Progenitor cell of endocrine pancreas (in vitro differentiated cells): ENCODE data around the gene ATF3. TPM values are rescaled to one million over a fixed set of nuclear protein-coding genes. Genes with fewer than 3 reads are reported as not detected.

ENCODE experiments used
- DNase-seq: peaks from one replicate; pipeline ENCODE4 v3.0.0; 2021; ENCODE audit warnings: low spot score; ENCODE audit not compliant: unreplicated experiment
- H3K27ac Mint-ChIP-seq: 2 replicates; pipeline ENCODE4 v1.8.0; 2021; ENCODE audit warnings: mild to moderate bottlenecking, moderate library complexity, mixed read lengths
- H3K27me3 Mint-ChIP-seq: 2 replicates; pipeline ENCODE4 v1.8.0; 2021; ENCODE audit warnings: mixed read lengths
- H3K36me3 Mint-ChIP-seq: 2 replicates; pipeline ENCODE4 v1.8.0; 2022; ENCODE audit warnings: mixed read lengths; ENCODE audit not compliant: insufficient read depth
- H3K4me1 Mint-ChIP-seq: 2 replicates; pipeline ENCODE4 v1.8.0; 2021; ENCODE audit warnings: low read depth, mixed read lengths
- H3K4me3 Mint-ChIP-seq: 2 replicates; pipeline ENCODE4 v1.8.0; 2021; ENCODE audit warnings: low read depth, mild to moderate bottlenecking, moderate library complexity, mixed read lengths
- H3K9me3 Mint-ChIP-seq: 2 replicates; pipeline ENCODE4 v1.8.0; 2021; ENCODE audit warnings: low read depth, mixed read lengths
- total RNA-seq: library from RNA; stranded (reverse); gene quantifications from 2 replicates; pipeline ENCODE4 v1.2.1, GENCODE V29; 2021
- TF ChIP-seq, protein P1 (sequence below): fragments of 200-600 bp; sonication (generic); IDR thresholded peaks from one replicate; pipeline ENCODE4 v1.5.0; 2021; ENCODE audit warnings: antibody characterized with exemption, mild to moderate bottlenecking; ENCODE audit not compliant: unreplicated experiment

The ATF3 gene
- total RNA-seq, 1 donor from 2014 or later, result 14.6 TPM

- no peaks in the 10 kb centered on the region for H3K36me3 Mint-ChIP-seq
- H3K9me3 Mint-ChIP-seq, result peaks cover 4% of the 10 kb centered on the region
- peaks cover 18% of the 10 kb centered on the region for H3K27me3 Mint-ChIP-seq
- H3K4me1 Mint-ChIP-seq, result peaks cover 11% of the 10 kb centered on the region
- H3K27ac Mint-ChIP-seq, result no peak overlapping the region
- no peak for DNase-seq
- H3K4me3 Mint-ChIP-seq, result no peak overlapping the region
- TF ChIP-seq, protein P1, sequence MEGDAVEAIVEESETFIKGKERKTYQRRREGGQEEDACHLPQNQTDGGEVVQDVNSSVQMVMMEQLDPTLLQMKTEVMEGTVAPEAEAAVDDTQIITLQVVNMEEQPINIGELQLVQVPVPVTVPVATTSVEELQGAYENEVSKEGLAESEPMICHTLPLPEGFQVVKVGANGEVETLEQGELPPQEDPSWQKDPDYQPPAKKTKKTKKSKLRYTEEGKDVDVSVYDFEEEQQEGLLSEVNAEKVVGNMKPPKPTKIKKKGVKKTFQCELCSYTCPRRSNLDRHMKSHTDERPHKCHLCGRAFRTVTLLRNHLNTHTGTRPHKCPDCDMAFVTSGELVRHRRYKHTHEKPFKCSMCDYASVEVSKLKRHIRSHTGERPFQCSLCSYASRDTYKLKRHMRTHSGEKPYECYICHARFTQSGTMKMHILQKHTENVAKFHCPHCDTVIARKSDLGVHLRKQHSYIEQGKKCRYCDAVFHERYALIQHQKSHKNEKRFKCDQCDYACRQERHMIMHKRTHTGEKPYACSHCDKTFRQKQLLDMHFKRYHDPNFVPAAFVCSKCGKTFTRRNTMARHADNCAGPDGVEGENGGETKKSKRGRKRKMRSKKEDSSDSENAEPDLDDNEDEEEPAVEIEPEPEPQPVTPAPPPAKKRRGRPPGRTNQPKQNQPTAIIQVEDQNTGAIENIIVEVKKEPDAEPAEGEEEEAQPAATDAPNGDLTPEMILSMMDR, result no peak
These were observed 43.5 kb upstream of the ATF3 start for GRCh38 chr1:212565079-212565478.

GRCh38 chr1:212565571-212566305, 42.8 kb upstream of the ATF3 start:
- no peak overlapping the region for H3K27ac Mint-ChIP-seq
- DNase-seq, result no peak
- no peak overlapping the region for H3K4me3 Mint-ChIP-seq
- H3K27me3 Mint-ChIP-seq, result peaks cover 18% of the 10 kb centered on the region
- peaks cover 4% of the 10 kb centered on the region for H3K9me3 Mint-ChIP-seq
- H3K36me3 Mint-ChIP-seq, result no peaks in the 10 kb centered on the region
- TF ChIP-seq, protein P1, result no peak
- peaks cover 11% of the 10 kb centered on the region for H3K4me1 Mint-ChIP-seq

DNA sequence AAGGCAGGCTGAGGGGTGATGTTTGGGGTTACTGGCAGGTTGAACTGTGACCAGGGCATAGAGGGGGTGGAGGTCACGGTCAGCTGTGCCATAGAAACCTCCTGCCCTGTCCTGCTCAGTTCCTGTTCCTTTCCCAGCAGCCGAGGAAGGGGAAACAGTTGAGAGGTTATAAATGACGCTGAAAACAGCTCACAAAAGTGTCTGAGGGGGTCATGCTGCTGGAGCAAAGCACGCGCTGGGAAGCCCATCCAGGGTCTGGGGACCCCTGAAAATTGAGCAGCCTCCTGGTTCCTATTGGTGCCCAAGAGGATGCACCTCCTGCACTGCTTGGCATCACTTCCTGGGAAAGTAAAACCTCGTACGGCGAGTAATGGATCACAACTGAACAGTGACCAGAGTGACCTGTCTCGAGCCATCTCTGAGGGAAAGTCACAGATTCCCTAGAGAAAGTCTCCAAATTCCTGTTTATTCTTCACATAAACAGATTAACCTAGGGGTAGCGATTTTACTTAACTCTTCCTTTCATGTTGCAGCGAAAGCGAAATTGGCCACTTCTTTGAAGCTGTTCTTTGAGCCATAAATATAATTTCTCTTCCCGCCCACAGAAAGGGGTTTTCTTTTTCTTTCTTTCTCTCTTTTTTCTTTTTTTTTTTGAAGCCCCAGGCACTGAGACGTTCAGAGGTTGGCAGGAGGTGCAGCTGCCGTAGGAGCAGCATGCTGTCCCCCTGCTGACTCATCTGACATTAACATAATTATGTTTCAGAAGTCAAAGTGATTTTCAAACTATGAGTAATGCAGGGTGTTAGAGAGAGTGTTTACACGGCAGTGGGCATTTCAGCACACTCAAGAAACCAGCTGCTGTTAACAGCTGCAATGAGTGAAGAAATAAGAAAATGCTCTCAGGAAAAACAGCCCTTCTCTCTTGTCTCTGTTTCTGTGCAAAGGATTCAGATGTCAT, 41.8 kb upstream of the ATF3 start:
- Mint-ChIP-seq H3K36me3 (no peaks in the 10 kb centered on the region), H3K4me3 (no peak overlapping the region), H3K27me3 (peaks cover 18% of the 10 kb centered on the region), H3K9me3 (peaks cover 4% of the 10 kb centered on the region), H3K27ac (peak overlapping the region; percentile 62), H3K4me1 (peaks cover 11% of the 10 kb centered on the region)
- TF ChIP-seq, protein P1, result no peak
- DNase-seq, result no peak

DNA sequence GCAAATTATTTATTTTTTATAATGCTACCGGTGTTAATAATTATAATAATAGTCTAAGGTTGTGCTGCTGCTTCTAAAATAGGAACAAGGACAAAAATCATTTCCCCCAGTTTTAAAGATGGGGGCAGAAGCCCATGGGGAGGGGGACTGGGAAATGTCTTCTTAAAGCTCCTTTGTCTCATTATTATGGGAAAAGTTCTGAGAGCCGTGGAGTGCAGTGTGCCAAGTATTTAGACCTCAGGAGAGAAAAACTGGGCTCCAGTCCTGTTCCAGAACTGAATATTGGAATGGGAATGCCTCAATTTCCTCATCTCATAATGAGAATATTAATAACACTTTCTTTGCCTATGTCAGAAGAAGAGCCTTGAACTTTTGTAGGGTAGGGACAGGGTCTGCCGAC, 40.9 kb upstream of the ATF3 start:
- DNase-seq, result no peak
- peaks cover 11% of the 10 kb centered on the region for H3K4me1 Mint-ChIP-seq
- H3K27ac Mint-ChIP-seq, result no peak overlapping the region
- no peaks in the 10 kb centered on the region for H3K36me3 Mint-ChIP-seq
- TF ChIP-seq, protein P1, result no peak
- H3K4me3 Mint-ChIP-seq, result no peak overlapping the region
- H3K27me3 Mint-ChIP-seq, result peaks cover 18% of the 10 kb centered on the region
- H3K9me3 Mint-ChIP-seq, result peaks cover 4% of the 10 kb centered on the region

- no peak for DNase-seq
- Mint-ChIP-seq H3K27me3 (peaks cover 18% of the 10 kb centered on the region), H3K27ac (no peak overlapping the region), H3K4me1 (peaks cover 11% of the 10 kb centered on the region), H3K9me3 (no peaks in the 10 kb centered on the region), H3K36me3 (no peaks in the 10 kb centered on the region), H3K4me3 (no peak overlapping the region)
- TF ChIP-seq, protein P1, result no peak
These were observed 39.5 kb upstream of the ATF3 start for GRCh38 chr1:212568978-212569537.
